A204.1 (cell line): ENCODE measurements around the gene FAM170B.

Experiments
- FAIRE-seq: peaks from 2 replicates; lab custom pipeline; 2012; peaks lifted over from hg19 to GRCh38; lab: Jason Lieb, UNC

The FAM170B gene

GRCh38 chr10:49120911-49121310 lies 12.9 kb downstream of the FAM170B start:
- FAIRE-seq = no peak

GRCh38 chr10:49119746-49120145 lies 14.1 kb downstream of the FAM170B start:
- FAIRE-seq = no peak

GRCh38 chr10:49118430-49119074 lies 15.3 kb downstream of the FAM170B start:
- no peak for FAIRE-seq

- no peak for FAIRE-seq
Observed at GRCh38 chr10:49117376-49118070, 16.3 kb downstream of the FAM170B start.

- FAIRE-seq = no peak
Observed at GRCh38 chr10:49116509-49117375, 17.1 kb downstream of the FAM170B start.

GRCh38 chr10:49115796-49116508 lies 17.9 kb downstream of the FAM170B start:
- FAIRE-seq = no peak

GRCh38 chr10:49115015-49115795 lies 18.6 kb downstream of the FAM170B start, which contains the start of gene VSTM4:
Gene VSTM4 (minus strand): TSS chr10:49115522. CDS start chr10:49115485, 37 bp downstream.
- FAIRE-seq = no peak

- FAIRE-seq = no peak
Observed at GRCh38 chr10:49114718-49115014, 19.2 kb downstream of the FAM170B start.

- no peak for FAIRE-seq
Observed at GRCh38 chr10:49113741-49114141, 20.1 kb downstream of the FAM170B start.

GRCh38 chr10:49112851-49113250 lies 21.0 kb downstream of the FAM170B start:
- FAIRE-seq = no peak

GRCh38 chr10:49112098-49112497 lies 21.7 kb downstream of the FAM170B start:
- FAIRE-seq = no peak

GRCh38 chr10:49111320-49111698 lies 22.5 kb downstream of the FAM170B start:
- no peak for FAIRE-seq

- no peak for FAIRE-seq
Observed at GRCh38 chr10:49110684-49111319, 23.0 kb downstream of the FAM170B start.

GRCh38 chr10:49109669-49110340 lies 24.0 kb downstream of the FAM170B start:
- FAIRE-seq = no peak

- no peak for FAIRE-seq
Observed at GRCh38 chr10:49108656-49109055, 25.2 kb downstream of the FAM170B start.

- FAIRE-seq = no peak
Observed at GRCh38 chr10:49107887-49108267, 25.9 kb downstream of the FAM170B start.

GRCh38 chr10:49107111-49107886 lies 26.5 kb downstream of the FAM170B start:
- FAIRE-seq = no peak

GRCh38 chr10:49106451-49106850 lies 27.4 kb downstream of the FAM170B start:
- no peak for FAIRE-seq

- no peak for FAIRE-seq
Observed at GRCh38 chr10:49105076-49105475, 28.7 kb downstream of the FAM170B start.

- FAIRE-seq = no peak
Observed at GRCh38 chr10:49104323-49104722, 29.5 kb downstream of the FAM170B start.
